Smooth muscle cell (in vitro differentiated cells): ENCODE data around the gene PARVB. TPM values are rescaled to one million over a fixed set of nuclear protein-coding genes. Genes with fewer than 3 reads are reported as not detected.

Experiments
- DNase-seq: peaks from one replicate; lab custom pipeline; 2025; ENCODE audit not compliant: unreplicated experiment; lab: John Stamatoyannopoulos, UW
- H2AFZ ChIP-seq: fragments of 200-600 bp; sonication (generic); 2 replicates; pipeline ENCODE4 v1.6.0; 2016; ENCODE audit warnings: antibody characterized with exemption, low read depth, mild to moderate bottlenecking
- H3F3A ChIP-seq: fragments of 200-600 bp; sonication (generic); 2 replicates; pipeline ENCODE4 v1.6.0; 2017; ENCODE audit warnings: antibody characterized with exemption, low read depth
- H3K27ac ChIP-seq: fragments of 200-600 bp; sonication (generic); 2 replicates; pipeline ENCODE4 v1.5.1; 2016; ENCODE audit warnings: low read depth, mild to moderate bottlenecking
- H3K27me3 ChIP-seq: fragments of 200-600 bp; sonication (generic); 2 replicates; pipeline ENCODE4 v1.6.1; 2016; ENCODE audit warnings: low read depth, mild to moderate bottlenecking
- H3K36me3 ChIP-seq: fragments of 200-600 bp; sonication (generic); 2 replicates; pipeline ENCODE4 v1.5.1; 2016; ENCODE audit warnings: low read depth
- H3K4me1 ChIP-seq: fragments of 200-600 bp; sonication (generic); 2 replicates; pipeline ENCODE4 v1.5.1; 2016; ENCODE audit warnings: low read depth
- H3K4me2 ChIP-seq: fragments of 200-600 bp; sonication (generic); 2 replicates; pipeline ENCODE4 v1.6.0; 2016; ENCODE audit warnings: mild to moderate bottlenecking
- H3K4me3 ChIP-seq: fragments of 200-600 bp; sonication (generic); 2 replicates; pipeline ENCODE4 v1.5.1; 2016; ENCODE audit warnings: mild to moderate bottlenecking
- H3K79me2 ChIP-seq: fragments of 200-600 bp; sonication (generic); 2 replicates; pipeline ENCODE4 v1.6.0; 2016; ENCODE audit warnings: low read depth, mild to moderate bottlenecking
- H3K9ac ChIP-seq: fragments of 200-600 bp; sonication (generic); 2 replicates; pipeline ENCODE4 v1.6.0; 2016; ENCODE audit warnings: low read depth
- H3K9me3 ChIP-seq: fragments of 200-600 bp; sonication (generic); replicated peaks from 2 replicates; pipeline ENCODE4 v1.5.1; 2016; ENCODE audit warnings: low read depth
- H4K20me1 ChIP-seq: fragments of 200-600 bp; sonication (generic); 2 replicates; pipeline ENCODE4 v1.6.0; 2016; ENCODE audit warnings: low read depth
- WGBS: methylation state at CpG from one replicate; pipeline ENCODE4 v1.1.7; 2016; ENCODE audit warnings: low lambda C conversion rate; 5-methylcytosine and 5-hydroxymethylcytosine counted together
- polyA plus RNA-seq: library from polyadenylated mRNA; unstranded; fragments of >200 nt; fragmentation: Nextera tagmentation; extraction: Ambion mirVana; gene quantifications from 2 replicates; pipeline ENCODE4 v1.2.1, GENCODE V29; 2016
- total RNA-seq: library from RNA; depleted of rRNA; stranded (reverse); fragments of >200 nt; gene quantifications from 2 replicates; pipeline ENCODE4 v1.2.3, GENCODE V29; 2014
- TF ChIP-seq, protein P1 (sequence below): fragments of 200-600 bp; sonication (generic); IDR thresholded peaks from 2 replicates; pipeline ENCODE4 v1.5.1; 2017; ENCODE audit warnings: borderline replicate concordance, mild to moderate bottlenecking, antibody characterized with exemption; ENCODE audit not compliant: insufficient read depth, poor library complexity, severe bottlenecking

The PARVB gene
- total and polyA plus RNA-seq, 2 experiments from 2014 or later, result 35.1 to 36.6 TPM

DNA sequence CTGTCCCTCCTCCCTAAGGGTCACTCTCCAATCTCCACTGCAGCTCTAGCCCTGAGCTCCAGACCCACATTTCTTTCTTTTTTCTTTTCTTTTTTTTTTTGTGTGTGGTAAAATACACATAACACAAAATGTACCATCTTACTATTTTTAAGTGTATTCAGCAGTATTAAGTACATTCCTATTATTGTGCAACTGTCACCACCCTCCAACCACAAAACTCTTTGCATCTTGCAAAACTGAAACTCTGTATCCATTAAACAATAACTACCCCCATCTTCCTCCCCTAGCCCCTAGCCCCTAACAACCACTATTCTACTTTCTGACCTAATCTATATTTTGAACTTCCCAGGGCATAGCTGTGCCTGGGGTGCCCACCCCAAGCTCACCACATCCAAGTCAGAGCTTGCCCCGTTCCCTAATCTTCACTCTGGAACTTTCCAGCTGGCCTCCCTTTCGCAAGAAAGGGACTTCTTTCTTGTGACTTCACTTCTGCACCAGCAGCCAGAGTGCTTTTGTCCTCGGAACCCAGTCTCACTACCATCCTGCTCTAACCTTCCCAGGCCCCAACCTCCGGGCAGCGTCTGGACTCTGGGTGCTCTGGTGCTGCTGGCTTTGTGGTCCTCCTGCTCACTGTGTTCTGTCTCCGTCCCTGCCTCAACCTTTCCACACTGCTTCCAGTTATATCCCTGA lies 187.3 kb downstream of the PARVB start:
- no peaks in the 10 kb centered on the region for H3K4me1 ChIP-seq
- H3K9ac ChIP-seq, result no peak overlapping the region
- TF ChIP-seq, protein P1, sequence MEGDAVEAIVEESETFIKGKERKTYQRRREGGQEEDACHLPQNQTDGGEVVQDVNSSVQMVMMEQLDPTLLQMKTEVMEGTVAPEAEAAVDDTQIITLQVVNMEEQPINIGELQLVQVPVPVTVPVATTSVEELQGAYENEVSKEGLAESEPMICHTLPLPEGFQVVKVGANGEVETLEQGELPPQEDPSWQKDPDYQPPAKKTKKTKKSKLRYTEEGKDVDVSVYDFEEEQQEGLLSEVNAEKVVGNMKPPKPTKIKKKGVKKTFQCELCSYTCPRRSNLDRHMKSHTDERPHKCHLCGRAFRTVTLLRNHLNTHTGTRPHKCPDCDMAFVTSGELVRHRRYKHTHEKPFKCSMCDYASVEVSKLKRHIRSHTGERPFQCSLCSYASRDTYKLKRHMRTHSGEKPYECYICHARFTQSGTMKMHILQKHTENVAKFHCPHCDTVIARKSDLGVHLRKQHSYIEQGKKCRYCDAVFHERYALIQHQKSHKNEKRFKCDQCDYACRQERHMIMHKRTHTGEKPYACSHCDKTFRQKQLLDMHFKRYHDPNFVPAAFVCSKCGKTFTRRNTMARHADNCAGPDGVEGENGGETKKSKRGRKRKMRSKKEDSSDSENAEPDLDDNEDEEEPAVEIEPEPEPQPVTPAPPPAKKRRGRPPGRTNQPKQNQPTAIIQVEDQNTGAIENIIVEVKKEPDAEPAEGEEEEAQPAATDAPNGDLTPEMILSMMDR, result no peak
- peak overlapping the region; percentile 32 for H3K4me2 ChIP-seq
- DNase-seq, result no peak
- no peaks in the 10 kb centered on the region for H3K27me3 ChIP-seq
- no peaks in the 10 kb centered on the region for H3K79me2 ChIP-seq
- H4K20me1 ChIP-seq, result no peaks in the 10 kb centered on the region
- 46% methylated on average over 6 of the region's 6 CpGs for WGBS
- H3K36me3 ChIP-seq, result no peaks in the 10 kb centered on the region
- peaks cover 6% of the 10 kb centered on the region for H3F3A ChIP-seq
- H3K9me3 ChIP-seq, result no peaks in the 10 kb centered on the region
- H3K4me3 ChIP-seq, result no peak overlapping the region
- H2AFZ ChIP-seq, result peak overlapping the region; percentile 4
- H3K27ac ChIP-seq, result peak overlapping the region; percentile 38

DNA sequence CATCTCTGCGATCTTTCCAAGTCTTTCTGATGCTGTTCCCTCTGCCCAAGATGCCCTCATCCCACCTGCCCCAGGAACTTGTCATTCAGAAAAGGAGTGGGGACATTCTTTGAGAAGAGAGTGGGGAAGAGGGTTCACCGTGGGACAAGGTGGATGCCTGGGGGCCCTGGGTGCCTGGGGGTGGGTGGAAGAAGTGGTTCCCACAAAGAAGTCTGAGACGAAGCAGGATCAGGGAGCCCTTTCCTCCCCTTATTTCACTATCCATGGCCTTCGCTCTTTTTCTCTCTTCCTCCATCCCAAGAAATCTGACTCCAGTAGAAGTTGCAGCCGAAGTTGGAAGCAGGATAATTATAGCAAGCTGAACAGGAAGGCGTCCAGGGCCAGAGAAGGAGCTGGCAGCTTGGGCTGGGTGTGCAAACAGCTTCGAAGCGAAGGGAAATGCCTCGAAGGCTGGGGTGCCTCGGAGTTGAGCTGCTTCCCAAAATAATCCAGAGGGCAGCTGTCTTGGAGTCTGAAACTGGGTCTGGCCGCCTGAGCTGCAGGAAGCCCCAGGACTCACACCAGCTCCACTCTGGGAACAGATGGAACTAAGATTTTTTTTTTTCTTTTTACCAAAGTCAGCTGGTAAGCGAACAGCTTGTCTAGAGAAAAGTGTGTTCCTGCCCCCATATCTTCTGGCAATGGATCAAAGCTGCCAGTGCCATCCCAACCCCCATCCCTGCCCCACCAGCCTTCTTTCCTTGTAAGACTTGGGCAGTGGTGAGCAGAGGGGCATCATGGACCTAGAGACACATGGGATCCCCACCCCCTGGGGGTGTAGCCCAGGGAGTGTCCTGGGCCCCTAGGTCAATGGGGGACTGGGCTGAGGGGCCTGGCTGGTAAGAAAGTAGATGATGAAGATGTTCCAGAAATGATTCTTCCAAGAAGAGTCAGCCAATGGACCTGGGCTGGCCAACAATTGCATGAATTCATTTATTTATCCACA lies 188.1 kb downstream of the PARVB start:
- Histone ChIP-seq H3K27ac (peak overlapping the region; percentile 17), H3K4me2 (peak overlapping the region; percentile 32)

DNA sequence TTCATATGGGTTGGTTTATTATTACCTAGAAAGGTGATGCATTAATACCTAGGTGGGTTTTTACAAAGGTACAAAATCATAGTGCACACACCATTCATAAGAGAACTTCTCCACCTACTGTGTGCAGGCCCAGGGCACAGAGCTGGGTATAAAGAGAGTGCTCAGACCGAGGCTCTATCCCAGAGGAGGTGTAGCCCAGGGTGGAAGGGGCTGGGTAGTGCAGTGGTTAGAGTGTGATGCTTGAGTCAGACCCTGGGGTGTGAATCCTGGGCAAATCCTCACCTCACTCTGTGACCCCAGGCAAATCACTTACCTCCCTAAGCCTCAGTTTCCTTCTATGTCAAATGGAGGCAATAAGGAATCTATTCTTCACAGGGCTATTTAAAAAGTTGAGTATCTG lies 188.8 kb downstream of the PARVB start:
- H3K4me2 ChIP-seq, result no peak overlapping the region
- no peak overlapping the region for H2AFZ ChIP-seq
- no peak for DNase-seq
- WGBS, result 100% methylated on average over 1 of the region's 1 CpG
- TF ChIP-seq, protein P1, result no peak
- no peaks in the 10 kb centered on the region for H3K36me3 ChIP-seq
- H3K79me2 ChIP-seq, result no peaks in the 10 kb centered on the region
- no peak overlapping the region for H3K27ac ChIP-seq
- H3F3A ChIP-seq, result peaks cover 6% of the 10 kb centered on the region
- no peaks in the 10 kb centered on the region for H3K4me1 ChIP-seq
- H3K27me3 ChIP-seq, result no peaks in the 10 kb centered on the region
- no peak overlapping the region for H3K4me3 ChIP-seq
- no peak overlapping the region for H3K9ac ChIP-seq
- H4K20me1 ChIP-seq, result no peaks in the 10 kb centered on the region
- no peaks in the 10 kb centered on the region for H3K9me3 ChIP-seq

More for the DNA sequence above, 188.1 kb downstream of the PARVB start:
- Histone ChIP-seq H3K9ac (no peak overlapping the region), H3K4me3 (no peak overlapping the region), H3K9me3 (no peaks in the 10 kb centered on the region), H3K27me3 (no peaks in the 10 kb centered on the region), H4K20me1 (no peaks in the 10 kb centered on the region), H3K36me3 (no peaks in the 10 kb centered on the region), H3F3A (peaks cover 6% of the 10 kb centered on the region), H2AFZ (peak overlapping the region; percentile 4), H3K4me1 (no peaks in the 10 kb centered on the region), H3K79me2 (no peaks in the 10 kb centered on the region)
- TF ChIP-seq, protein P1, result no peak
- WGBS, result 58% methylated on average over 12 of the region's 12 CpGs
- no peak for DNase-seq
